ENCODE data around the gene STYK1.

The STYK1 gene

GRCh38 chr12:10673659-10674384 is at the start of gene STYK1:
Gene STYK1, minus strand, starts transcription at chr12:10674052. Its CDS starts 39,434 bp downstream, at chr12:10634618.
- peak; percentile 66 for DNase-seq (ENCODE audit: low read depth, low spot score)

GRCh38 chr12:10722905-10723746 is 49.3 kb upstream of the STYK1 start, which contains the start of gene YBX3:
Gene YBX3, minus strand, starts transcription at chr12:10723323. Its CDS starts 212 bp downstream, at chr12:10723111.
- peak; percentile 89 for DNase-seq (ENCODE audit: low read depth, low spot score)

- DNase-seq (ENCODE audit: low read depth, low spot score): peak; percentile 81
Measured at GRCh38 chr12:10722502-10722904, 48.7 kb upstream of the STYK1 start.

- DNase-seq (ENCODE audit: low read depth, low spot score): peak; percentile 96
Measured at GRCh38 chr12:10721651-10722501, 48.0 kb upstream of the STYK1 start.

- DNase-seq (ENCODE audit: low read depth, low spot score): no peak
Measured at GRCh38 chr12:10720974-10721650, 47.3 kb upstream of the STYK1 start.

- no peak for DNase-seq (ENCODE audit: low read depth, low spot score)
Measured at GRCh38 chr12:10719482-10719881, 45.6 kb upstream of the STYK1 start.

GRCh38 chr12:10718279-10718821 is 44.5 kb upstream of the STYK1 start:
- peak; percentile 39 for DNase-seq (ENCODE audit: low read depth, low spot score)

GRCh38 chr12:10717410-10717809 is 43.6 kb upstream of the STYK1 start:
- DNase-seq (ENCODE audit: low read depth, low spot score): peak; percentile 33

- DNase-seq (ENCODE audit: low read depth, low spot score): peak; percentile 94
Measured at GRCh38 chr12:10716704-10717315, 43.0 kb upstream of the STYK1 start.

- no peak for DNase-seq (ENCODE audit: low read depth, low spot score)
Measured at GRCh38 chr12:10716277-10716676, 42.4 kb upstream of the STYK1 start.

GRCh38 chr12:10715491-10715890 is 41.6 kb upstream of the STYK1 start:
- DNase-seq (ENCODE audit: low read depth, low spot score): no peak

- DNase-seq (ENCODE audit: low read depth, low spot score): no peak
Measured at GRCh38 chr12:10709808-10710207, 36.0 kb upstream of the STYK1 start.

GRCh38 chr12:10708862-10709261 is 35.0 kb upstream of the STYK1 start:
- DNase-seq (ENCODE audit: low read depth, low spot score): no peak

- peak; percentile 41 for DNase-seq (ENCODE audit: low read depth, low spot score)
Measured at GRCh38 chr12:10705655-10706054, 31.8 kb upstream of the STYK1 start.

GRCh38 chr12:10701843-10702242 is 28.0 kb upstream of the STYK1 start:
- no peak for DNase-seq (ENCODE audit: low read depth, low spot score)

GRCh38 chr12:10701131-10701681 is 27.4 kb upstream of the STYK1 start:
- DNase-seq (ENCODE audit: low read depth, low spot score): no peak

GRCh38 chr12:10700581-10700980 is 26.7 kb upstream of the STYK1 start:
- DNase-seq (ENCODE audit: low read depth, low spot score): no peak

- no peak for DNase-seq (ENCODE audit: low read depth, low spot score)
Measured at GRCh38 chr12:10697862-10698261, 24.0 kb upstream of the STYK1 start.

GRCh38 chr12:10697156-10697555 is 23.3 kb upstream of the STYK1 start:
- no peak for DNase-seq (ENCODE audit: low read depth, low spot score)

GRCh38 chr12:10690906-10691305 is 17.1 kb upstream of the STYK1 start:
- peak; percentile 68 for DNase-seq (ENCODE audit: low read depth, low spot score)
